HG03175 (cell line): Measurements from ENCODE around the gene MASTL.

Experiments used
- ATAC-seq: cut with Tn5 transposase; IDR thresholded peaks from one replicate; pipeline ENCODE4 v1.9.1; 2021; ENCODE audit warnings: mild to moderate bottlenecking, moderate library complexity; ENCODE audit not compliant: unreplicated experiment

Gene MASTL

GRCh38 chr10:27225011-27225590 lies 69.9 kb downstream of the MASTL start:
- ATAC-seq: no peak

- ATAC-seq: no peak
Measured at GRCh38 chr10:27225642-27226257, 70.6 kb downstream of the MASTL start.

- ATAC-seq: no peak
Measured at GRCh38 chr10:27230022-27230421, 74.9 kb downstream of the MASTL start.

GRCh38 chr10:27235706-27236105 lies 80.6 kb downstream of the MASTL start:
- no peak for ATAC-seq
